PC-3 (cell line): Measurements from ENCODE around the gene CNTNAP2.

Source experiments
- CTCF ChIP-seq: fragments of 300-600 bp; sonication (generic); conservative IDR thresholded peaks from 2 replicates; pipeline ENCODE4 v1.5.1; 2017; ENCODE audit warnings: antibody characterized with exemption, low read depth, mild to moderate bottlenecking, low read length
- EZH2 ChIP-seq: fragments of 300-600 bp; sonication (generic); IDR thresholded peaks from one replicate; pipeline ENCODE4 v1.6.1; 2017; ENCODE audit warnings: antibody characterized with exemption, mild to moderate bottlenecking, low read length; ENCODE audit not compliant: unreplicated experiment
- EZH2phosphoT487 ChIP-seq: fragments of 300-600 bp; sonication (generic); IDR thresholded peaks from 2 replicates; pipeline ENCODE4 v1.6.1; 2018; ENCODE audit warnings: mild to moderate bottlenecking, antibody characterized with exemption, low read length, borderline replicate concordance

- TF ChIP-seq CTCF (no peak), EZH2 (no peak), EZH2phosphoT487 (no peak)
Observed at GRCh38 chr7:147810269-147810668, 1693.7 kb downstream of the CNTNAP2 start.
